PC-9 (cell line): ENCODE measurements around the gene GPS1.

Experiments
- CTCF ChIP-seq: fragments of 200-600 bp; sonication (generic); conservative IDR thresholded peaks from 2 replicates; pipeline ENCODE4 v1.6.1; 2017; ENCODE audit warnings: mixed run types, antibody characterized with exemption, mild to moderate bottlenecking, moderate library complexity
- EZH2 ChIP-seq: fragments of 200-600 bp; sonication (generic); IDR thresholded peaks from 2 replicates; pipeline ENCODE4 v1.8.0; 2017; ENCODE audit warnings: antibody characterized with exemption, low read depth

- TF ChIP-seq CTCF (no peak), EZH2 (no peak)
These were observed 18.9 kb downstream of the GPS1 start for GRCh38 chr17:82070611-82071010.
